Ishikawa (cell line): ENCODE measurements around the gene LRRC8D.
A peak's percentile ranks its signal among the peaks of the same experiment; 100 is the strongest.

Source experiments
- CEBPB ChIP-seq: IDR thresholded peaks from 2 replicates; pipeline ENCODE4 v1.6.1; 2012
- CREB1 ChIP-seq: IDR thresholded peaks from 2 replicates; pipeline ENCODE4 v1.6.1; 2012; ENCODE audit warnings: low read depth
- EGR1 ChIP-seq: IDR thresholded peaks from 2 replicates; pipeline ENCODE4 v1.6.1; 2012
- EP300 ChIP-seq: IDR thresholded peaks from 2 replicates; pipeline ENCODE4 v1.6.1; 2012; ENCODE audit warnings: borderline replicate concordance
- FOXM1 ChIP-seq: IDR thresholded peaks from 2 replicates; pipeline ENCODE4 v1.6.1; 2012; ENCODE audit warnings: low read depth, borderline replicate concordance
- MAX ChIP-seq: IDR thresholded peaks from 2 replicates; pipeline ENCODE4 v1.6.1; 2012
- NFIC ChIP-seq: IDR thresholded peaks from 2 replicates; pipeline ENCODE4 v1.6.1; 2012
- RAD21 ChIP-seq: IDR thresholded peaks from 2 replicates; pipeline ENCODE4 v1.6.1; 2012; ENCODE audit warnings: low read depth
- REST ChIP-seq: IDR thresholded peaks from 2 replicates; pipeline ENCODE4 v1.6.1; 2012; ENCODE audit warnings: low read depth, mild to moderate bottlenecking
- TAF1 ChIP-seq: IDR thresholded peaks from 2 replicates; pipeline ENCODE4 v1.6.1; 2012; ENCODE audit warnings: low read depth, mild to moderate bottlenecking
- TCF12 ChIP-seq: IDR thresholded peaks from 2 replicates; pipeline ENCODE4 v1.6.1; 2012; ENCODE audit warnings: low read depth
- TEAD4 ChIP-seq: IDR thresholded peaks from 2 replicates; pipeline ENCODE4 v1.6.1; 2012
- USF1 ChIP-seq: IDR thresholded peaks from 2 replicates; pipeline ENCODE4 v1.6.1; 2012
- YY1 ChIP-seq: IDR thresholded peaks from 2 replicates; pipeline ENCODE4 v1.6.1; 2012; ENCODE audit warnings: low read depth
- ZBTB7A ChIP-seq: IDR thresholded peaks from 2 replicates; pipeline ENCODE4 v1.6.1; 2012; ENCODE audit warnings: low read depth

Gene LRRC8D

GRCh38 chr1:89865498-89866382, 44.9 kb downstream of the LRRC8D start:
- TF ChIP-seq REST (no peak), CEBPB (peak; percentile 5; the same call in 1 of the 2 replicates), EP300 (no peak), EGR1 (no peak)

GRCh38 chr1:89866568-89866967, 45.7 kb downstream of the LRRC8D start:
- TF ChIP-seq RAD21: no peak
- TF ChIP-seq CEBPB: no peak
- no peak for TF ChIP-seq TAF1
- TF ChIP-seq REST: no peak
- no peak for TF ChIP-seq USF1
- no peak for TF ChIP-seq ZBTB7A

- TF ChIP-seq CREB1 (no peak), YY1 (no peak), TCF12 (no peak), MAX (no peak), ZBTB7A (no peak), RAD21 (no peak), REST (no peak), NFIC (no peak), CEBPB (no peak), EP300 (no peak), TAF1 (no peak), FOXM1 (no peak), EGR1 (no peak), TEAD4 (no peak), USF1 (no peak)
Observed at GRCh38 chr1:89870998-89871397, 50.2 kb downstream of the LRRC8D start.

- TF ChIP-seq REST (no peak), CREB1 (no peak), USF1 (no peak), CEBPB (no peak), EP300 (no peak), NFIC (no peak), EGR1 (no peak)
Observed at GRCh38 chr1:89871768-89872473, 51.1 kb downstream of the LRRC8D start.
